GM23338 (cell line): Measurements from ENCODE around the gene OR3A2. TPM values are rescaled to one million over a fixed set of nuclear protein-coding genes. Genes with fewer than 3 reads are reported as not detected.
"Not testable (repeated sequence)": the region's sequence is repeated elsewhere in the genome, so short reads cannot be mapped to it uniquely, and the experiment has no call there.

Experiments used
- ATAC-seq: fragments of 200-7000 bp; cut with Tn5 transposase; 3 replicates; pipeline ENCODE4 v1.9.1; 2020
- DNase-seq: peaks from one replicate; pipeline ENCODE4 v3.0.0-alpha.2; 2015; ENCODE audit warnings: low spot score
- H2AFZ ChIP-seq: fragments of 200-600 bp; sonication (generic); 2 replicates; pipeline ENCODE4 v1.8.0; 2016; ENCODE audit warnings: antibody characterized with exemption, mild to moderate bottlenecking, moderate library complexity
- H3F3A ChIP-seq: fragments of 200-600 bp; sonication (generic); replicated peaks from 2 replicates; pipeline ENCODE4 v1.8.0; 2017; ENCODE audit warnings: antibody characterized with exemption, mixed run types, low read depth
- H3K27ac ChIP-seq: fragments of 200-600 bp; sonication (generic); 2 replicates; pipeline ENCODE4 v1.6.1; 2016; ENCODE audit warnings: low read depth
- H3K27me3 ChIP-seq: fragments of 200-600 bp; sonication (generic); 2 replicates; pipeline ENCODE4 v1.8.0; 2016; ENCODE audit warnings: mild to moderate bottlenecking, mixed run types, moderate library complexity; ENCODE audit not compliant: insufficient read depth
- H3K36me3 ChIP-seq: fragments of 200-600 bp; sonication (generic); 2 replicates; pipeline ENCODE4 v1.8.0; 2016; ENCODE audit warnings: mild to moderate bottlenecking; ENCODE audit not compliant: insufficient read depth
- H3K4me1 ChIP-seq: fragments of 200-600 bp; sonication (generic); 2 replicates; pipeline ENCODE4 v1.8.0; 2016; ENCODE audit warnings: mild to moderate bottlenecking, moderate library complexity; ENCODE audit not compliant: insufficient read depth
- H3K4me2 ChIP-seq: fragments of 200-600 bp; sonication (generic); 2 replicates; pipeline ENCODE4 v1.7.1; 2017; ENCODE audit warnings: mixed run types
- H3K4me3 ChIP-seq: fragments of 200-600 bp; sonication (generic); 2 replicates; pipeline ENCODE4 v1.6.1; 2016; ENCODE audit warnings: mixed run types
- H3K79me2 ChIP-seq: fragments of 200-600 bp; sonication (generic); replicated peaks from 2 replicates; pipeline ENCODE4 v1.8.0; 2017; ENCODE audit warnings: mild to moderate bottlenecking; ENCODE audit not compliant: insufficient read depth
- H3K9me2 ChIP-seq: fragments of 200-600 bp; sonication (generic); 2 replicates; pipeline ENCODE4 v1.8.0; 2017; ENCODE audit not compliant: insufficient read depth
- H4K20me1 ChIP-seq: fragments of 200-600 bp; sonication (generic); replicated peaks from 2 replicates; pipeline ENCODE4 v1.8.0; 2017; ENCODE audit warnings: mild to moderate bottlenecking; ENCODE audit not compliant: insufficient read depth
- H3K27ac Mint-ChIP-seq: 2 replicates; pipeline ENCODE4 v1.8.0; 2020; ENCODE audit warnings: inconsistent platforms, mild to moderate bottlenecking, moderate library complexity, mixed read lengths
- H3K27me3 Mint-ChIP-seq: 3 replicates; pipeline ENCODE4 v1.8.0; 2022; ENCODE audit warnings: low read depth, mild to moderate bottlenecking, moderate library complexity, mixed read lengths, inconsistent platforms; ENCODE audit not compliant: insufficient read depth, poor library complexity
- H3K36me3 Mint-ChIP-seq: 3 replicates; pipeline ENCODE4 v1.8.0; 2021; ENCODE audit warnings: low read depth, mild to moderate bottlenecking, inconsistent platforms, moderate library complexity, mixed read lengths
- H3K4me1 Mint-ChIP-seq: 3 replicates; pipeline ENCODE4 v1.8.0; 2020; ENCODE audit warnings: mild to moderate bottlenecking, inconsistent platforms, mixed read lengths
- H3K4me3 Mint-ChIP-seq: 3 replicates; pipeline ENCODE4 v1.8.0; 2021; ENCODE audit warnings: moderate library complexity, mild to moderate bottlenecking, inconsistent platforms, mixed read lengths
- H3K9me3 Mint-ChIP-seq: 3 replicates; pipeline ENCODE4 v1.8.0; 2020; ENCODE audit warnings: moderate library complexity, mild to moderate bottlenecking, inconsistent platforms, mixed read lengths
- EZH2phosphoT487 ChIP-seq: fragments of 200-600 bp; sonication (generic); IDR thresholded peaks from one replicate; pipeline ENCODE4 v1.8.1; 2018; ENCODE audit warnings: antibody characterized with exemption; ENCODE audit not compliant: unreplicated experiment
- JUNB ChIP-seq: IDR thresholded peaks from one replicate; pipeline ENCODE4 v1.6.1; 2016; ENCODE audit warnings: antibody characterized with exemption; ENCODE audit not compliant: unreplicated experiment
- NANOG ChIP-seq: IDR thresholded peaks from 2 replicates; pipeline ENCODE4 v1.6.1; 2016; ENCODE audit warnings: antibody characterized with exemption, borderline replicate concordance
- POLR2AphosphoS5 ChIP-seq: IDR thresholded peaks from 2 replicates; pipeline ENCODE4 v1.6.1; 2016; ENCODE audit warnings: antibody characterized with exemption, low read depth
- STAT1 ChIP-seq: IDR thresholded peaks from one replicate; pipeline ENCODE4 v1.6.1; 2016; ENCODE audit warnings: antibody characterized with exemption; ENCODE audit not compliant: unreplicated experiment
- ZNF331 ChIP-seq: fragments of 250-450 bp; sonication (Bioruptor Pico); IDR thresholded peaks from 2 replicates; pipeline ENCODE4 v1.5.0; 2020; ENCODE audit warnings: low read depth, mild to moderate bottlenecking, moderate library complexity
- polyA plus RNA-seq: library from polyadenylated mRNA; unstranded; fragments of >200 nt; fragmentation: Nextera tagmentation; extraction: Ambion mirVana; gene quantifications from 2 replicates; pipeline ENCODE4 v1.2.1, GENCODE V29; 2016
- total RNA-seq: library from RNA; depleted of rRNA; stranded (reverse); fragments of >200 nt; shearing (Covaris generic); gene quantifications from 2 replicates; pipeline ENCODE4 v1.2.3, GENCODE V29; 2014
- TF ChIP-seq, protein P1 (sequence below): IDR thresholded peaks from one replicate; pipeline ENCODE4 v1.6.1; 2018; ENCODE audit warnings: antibody characterized with exemption; ENCODE audit not compliant: unreplicated experiment
- TF ChIP-seq, protein P2 (sequence below): IDR thresholded peaks from 2 replicates; pipeline ENCODE4 v1.6.1; 2016; ENCODE audit warnings: antibody characterized with exemption
- TF ChIP-seq, protein P3 (sequence below): fragments of 250-450 bp; sonication (Bioruptor Pico); IDR thresholded peaks from 2 replicates; pipeline ENCODE4 v1.5.0; 2020; ENCODE audit warnings: mild to moderate bottlenecking, moderate library complexity

The OR3A2 gene
- total and polyA plus RNA-seq, 2 experiments from 2014 or later, result 1.1 to 1.4 TPM

DNA sequence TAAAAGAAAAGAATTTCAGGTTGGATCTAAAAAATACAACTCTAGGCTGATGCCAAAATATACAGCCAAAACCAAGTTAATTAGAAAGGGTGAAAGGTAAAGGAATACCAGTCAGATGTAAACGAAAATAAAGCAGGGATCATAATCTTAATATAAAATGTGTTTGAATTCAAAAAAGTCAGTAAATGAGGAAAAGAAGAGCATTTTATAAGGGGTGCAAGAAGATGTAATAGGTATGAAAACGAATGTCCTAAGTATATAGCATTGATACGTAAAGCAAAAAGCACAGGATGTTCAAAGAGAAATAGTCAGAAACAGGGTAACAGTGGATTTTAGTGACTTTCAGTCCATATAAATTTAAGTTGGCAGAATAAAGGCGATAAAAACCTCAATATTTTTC is 90.5 kb downstream of the OR3A2 start (continued):
- TF ChIP-seq, protein P1, sequence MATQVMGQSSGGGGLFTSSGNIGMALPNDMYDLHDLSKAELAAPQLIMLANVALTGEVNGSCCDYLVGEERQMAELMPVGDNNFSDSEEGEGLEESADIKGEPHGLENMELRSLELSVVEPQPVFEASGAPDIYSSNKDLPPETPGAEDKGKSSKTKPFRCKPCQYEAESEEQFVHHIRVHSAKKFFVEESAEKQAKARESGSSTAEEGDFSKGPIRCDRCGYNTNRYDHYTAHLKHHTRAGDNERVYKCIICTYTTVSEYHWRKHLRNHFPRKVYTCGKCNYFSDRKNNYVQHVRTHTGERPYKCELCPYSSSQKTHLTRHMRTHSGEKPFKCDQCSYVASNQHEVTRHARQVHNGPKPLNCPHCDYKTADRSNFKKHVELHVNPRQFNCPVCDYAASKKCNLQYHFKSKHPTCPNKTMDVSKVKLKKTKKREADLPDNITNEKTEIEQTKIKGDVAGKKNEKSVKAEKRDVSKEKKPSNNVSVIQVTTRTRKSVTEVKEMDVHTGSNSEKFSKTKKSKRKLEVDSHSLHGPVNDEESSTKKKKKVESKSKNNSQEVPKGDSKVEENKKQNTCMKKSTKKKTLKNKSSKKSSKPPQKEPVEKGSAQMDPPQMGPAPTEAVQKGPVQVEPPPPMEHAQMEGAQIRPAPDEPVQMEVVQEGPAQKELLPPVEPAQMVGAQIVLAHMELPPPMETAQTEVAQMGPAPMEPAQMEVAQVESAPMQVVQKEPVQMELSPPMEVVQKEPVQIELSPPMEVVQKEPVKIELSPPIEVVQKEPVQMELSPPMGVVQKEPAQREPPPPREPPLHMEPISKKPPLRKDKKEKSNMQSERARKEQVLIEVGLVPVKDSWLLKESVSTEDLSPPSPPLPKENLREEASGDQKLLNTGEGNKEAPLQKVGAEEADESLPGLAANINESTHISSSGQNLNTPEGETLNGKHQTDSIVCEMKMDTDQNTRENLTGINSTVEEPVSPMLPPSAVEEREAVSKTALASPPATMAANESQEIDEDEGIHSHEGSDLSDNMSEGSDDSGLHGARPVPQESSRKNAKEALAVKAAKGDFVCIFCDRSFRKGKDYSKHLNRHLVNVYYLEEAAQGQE, result no peak
- TF ChIP-seq JUNB, result no peak
- no peak for TF ChIP-seq ZNF331 (CRISPR knock-in tag)
- TF ChIP-seq, protein P2, sequence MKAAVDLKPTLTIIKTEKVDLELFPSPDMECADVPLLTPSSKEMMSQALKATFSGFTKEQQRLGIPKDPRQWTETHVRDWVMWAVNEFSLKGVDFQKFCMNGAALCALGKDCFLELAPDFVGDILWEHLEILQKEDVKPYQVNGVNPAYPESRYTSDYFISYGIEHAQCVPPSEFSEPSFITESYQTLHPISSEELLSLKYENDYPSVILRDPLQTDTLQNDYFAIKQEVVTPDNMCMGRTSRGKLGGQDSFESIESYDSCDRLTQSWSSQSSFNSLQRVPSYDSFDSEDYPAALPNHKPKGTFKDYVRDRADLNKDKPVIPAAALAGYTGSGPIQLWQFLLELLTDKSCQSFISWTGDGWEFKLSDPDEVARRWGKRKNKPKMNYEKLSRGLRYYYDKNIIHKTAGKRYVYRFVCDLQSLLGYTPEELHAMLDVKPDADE, result no peak

DNA sequence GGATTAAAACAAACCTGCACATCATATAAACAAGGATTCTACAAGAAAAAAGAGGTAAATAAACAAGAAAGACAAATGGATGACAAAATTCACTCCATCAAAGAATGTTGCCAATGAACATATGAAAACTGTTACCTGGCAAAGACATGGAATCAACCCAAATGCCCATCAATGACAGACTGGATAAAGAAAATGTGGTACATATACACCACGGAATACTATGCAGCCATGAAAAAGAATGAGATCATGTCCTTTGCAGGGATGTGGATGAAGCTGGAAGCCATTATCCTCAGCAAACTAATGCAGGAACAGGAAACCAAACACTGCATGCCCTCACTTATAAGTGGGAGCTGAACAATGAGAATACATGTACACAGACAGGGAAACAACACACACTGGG is 92.6 kb downstream of the OR3A2 start:
- not testable (repeated sequence) for H3K27me3 ChIP-seq, H3K36me3 Mint-ChIP-seq, H3K27ac ChIP-seq, DNase-seq, H3K4me3 Mint-ChIP-seq, H3F3A ChIP-seq, H3K4me3 ChIP-seq, H3K4me1 ChIP-seq, H3K27me3 Mint-ChIP-seq, H3K4me1 Mint-ChIP-seq, H3K27ac Mint-ChIP-seq, H3K9me2 ChIP-seq, H2AFZ ChIP-seq, H3K36me3 ChIP-seq, ATAC-seq, H3K79me2 ChIP-seq, H3K4me2 ChIP-seq, H4K20me1 ChIP-seq
- peaks cover 67% of the 10 kb centered on the region for H3K9me3 Mint-ChIP-seq

DNA sequence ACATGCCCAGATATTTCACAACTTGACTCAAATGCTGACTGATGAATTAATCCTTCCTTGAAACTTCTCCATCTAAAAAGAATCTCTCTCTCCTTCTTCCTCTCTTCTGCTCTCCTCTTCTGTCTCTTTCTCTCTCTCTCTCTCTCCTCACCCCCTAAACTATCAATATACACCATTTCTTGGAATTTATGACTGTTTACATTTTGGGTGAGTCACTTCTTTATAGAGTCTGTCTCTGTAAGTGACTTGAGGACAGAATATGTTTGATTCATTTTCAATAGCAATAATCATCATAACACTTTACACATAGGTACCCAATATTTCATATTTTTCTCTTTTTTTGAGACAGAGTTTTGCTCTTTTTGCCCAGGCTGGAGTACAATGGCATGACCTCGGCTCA is 103.2 kb downstream of the OR3A2 start:
- Mint-ChIP-seq H3K4me3 (no peak overlapping the region), H3K9me3 (peaks cover 72% of the 10 kb centered on the region)
- ATAC-seq, result no peak
- TF ChIP-seq STAT1, result no peak
- no peak for TF ChIP-seq EZH2phosphoT487
- no peak for TF ChIP-seq POLR2AphosphoS5
- TF ChIP-seq NANOG, result no peak
- TF ChIP-seq, protein P3, sequence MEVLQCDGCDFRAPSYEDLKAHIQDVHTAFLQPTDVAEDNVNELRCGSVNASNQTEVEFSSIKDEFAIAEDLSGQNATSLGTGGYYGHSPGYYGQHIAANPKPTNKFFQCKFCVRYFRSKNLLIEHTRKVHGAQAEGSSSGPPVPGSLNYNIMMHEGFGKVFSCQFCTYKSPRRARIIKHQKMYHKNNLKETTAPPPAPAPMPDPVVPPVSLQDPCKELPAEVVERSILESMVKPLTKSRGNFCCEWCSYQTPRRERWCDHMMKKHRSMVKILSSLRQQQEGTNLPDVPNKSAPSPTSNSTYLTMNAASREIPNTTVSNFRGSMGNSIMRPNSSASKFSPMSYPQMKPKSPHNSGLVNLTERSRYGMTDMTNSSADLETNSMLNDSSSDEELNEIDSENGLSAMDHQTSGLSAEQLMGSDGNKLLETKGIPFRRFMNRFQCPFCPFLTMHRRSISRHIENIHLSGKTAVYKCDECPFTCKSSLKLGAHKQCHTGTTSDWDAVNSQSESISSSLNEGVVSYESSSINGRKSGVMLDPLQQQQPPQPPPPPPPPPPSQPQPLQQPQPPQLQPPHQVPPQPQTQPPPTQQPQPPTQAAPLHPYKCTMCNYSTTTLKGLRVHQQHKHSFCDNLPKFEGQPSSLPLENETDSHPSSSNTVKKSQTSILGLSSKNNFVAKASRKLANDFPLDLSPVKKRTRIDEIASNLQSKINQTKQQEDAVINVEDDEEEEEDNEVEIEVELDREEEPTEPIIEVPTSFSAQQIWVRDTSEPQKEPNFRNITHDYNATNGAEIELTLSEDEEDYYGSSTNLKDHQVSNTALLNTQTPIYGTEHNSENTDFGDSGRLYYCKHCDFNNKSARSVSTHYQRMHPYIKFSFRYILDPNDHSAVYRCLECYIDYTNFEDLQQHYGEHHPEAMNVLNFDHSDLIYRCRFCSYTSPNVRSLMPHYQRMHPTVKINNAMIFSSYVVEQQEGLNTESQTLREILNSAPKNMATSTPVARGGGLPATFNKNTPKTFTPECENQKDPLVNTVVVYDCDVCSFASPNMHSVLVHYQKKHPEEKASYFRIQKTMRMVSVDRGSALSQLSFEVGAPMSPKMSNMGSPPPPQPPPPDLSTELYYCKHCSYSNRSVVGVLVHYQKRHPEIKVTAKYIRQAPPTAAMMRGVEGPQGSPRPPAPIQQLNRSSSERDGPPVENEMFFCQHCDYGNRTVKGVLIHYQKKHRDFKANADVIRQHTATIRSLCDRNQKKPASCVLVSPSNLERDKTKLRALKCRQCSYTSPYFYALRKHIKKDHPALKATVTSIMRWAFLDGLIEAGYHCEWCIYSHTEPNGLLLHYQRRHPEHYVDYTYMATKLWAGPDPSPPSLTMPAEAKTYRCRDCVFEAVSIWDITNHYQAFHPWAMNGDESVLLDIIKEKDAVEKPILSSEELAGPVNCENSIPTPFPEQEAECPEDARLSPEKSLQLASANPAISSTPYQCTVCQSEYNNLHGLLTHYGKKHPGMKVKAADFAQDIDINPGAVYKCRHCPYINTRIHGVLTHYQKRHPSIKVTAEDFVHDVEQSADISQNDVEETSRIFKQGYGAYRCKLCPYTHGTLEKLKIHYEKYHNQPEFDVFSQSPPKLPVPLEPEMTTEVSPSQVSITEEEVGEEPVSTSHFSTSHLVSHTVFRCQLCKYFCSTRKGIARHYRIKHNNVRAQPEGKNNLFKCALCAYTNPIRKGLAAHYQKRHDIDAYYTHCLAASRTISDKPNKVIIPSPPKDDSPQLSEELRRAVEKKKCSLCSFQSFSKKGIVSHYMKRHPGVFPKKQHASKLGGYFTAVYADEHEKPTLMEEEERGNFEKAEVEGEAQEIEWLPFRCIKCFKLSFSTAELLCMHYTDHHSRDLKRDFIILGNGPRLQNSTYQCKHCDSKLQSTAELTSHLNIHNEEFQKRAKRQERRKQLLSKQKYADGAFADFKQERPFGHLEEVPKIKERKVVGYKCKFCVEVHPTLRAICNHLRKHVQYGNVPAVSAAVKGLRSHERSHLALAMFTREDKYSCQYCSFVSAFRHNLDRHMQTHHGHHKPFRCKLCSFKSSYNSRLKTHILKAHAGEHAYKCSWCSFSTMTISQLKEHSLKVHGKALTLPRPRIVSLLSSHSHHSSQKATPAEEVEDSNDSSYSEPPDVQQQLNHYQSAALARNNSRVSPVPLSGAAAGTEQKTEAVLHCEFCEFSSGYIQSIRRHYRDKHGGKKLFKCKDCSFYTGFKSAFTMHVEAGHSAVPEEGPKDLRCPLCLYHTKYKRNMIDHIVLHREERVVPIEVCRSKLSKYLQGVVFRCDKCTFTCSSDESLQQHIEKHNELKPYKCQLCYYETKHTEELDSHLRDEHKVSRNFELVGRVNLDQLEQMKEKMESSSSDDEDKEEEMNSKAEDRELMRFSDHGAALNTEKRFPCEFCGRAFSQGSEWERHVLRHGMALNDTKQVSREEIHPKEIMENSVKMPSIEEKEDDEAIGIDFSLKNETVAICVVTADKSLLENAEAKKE (CRISPR knock-in tag), result no peak
- TF ChIP-seq, protein P2, result no peak

More for the DNA sequence above, 103.2 kb downstream of the OR3A2 start:
- H4K20me1 ChIP-seq, result no peaks in the 10 kb centered on the region
- H3K27ac ChIP-seq, result no peak overlapping the region
- H3K36me3 Mint-ChIP-seq, result peaks cover 6% of the 10 kb centered on the region
- no peaks in the 10 kb centered on the region for H3K9me2 ChIP-seq
- no peak overlapping the region for H3K4me3 ChIP-seq
- H3K4me1 ChIP-seq, result no peaks in the 10 kb centered on the region
- no peak for DNase-seq
- H3K79me2 ChIP-seq, result no peaks in the 10 kb centered on the region
- H3K27me3 Mint-ChIP-seq, result peaks cover 5% of the 10 kb centered on the region
- no peaks in the 10 kb centered on the region for H3F3A ChIP-seq
- H3K4me2 ChIP-seq, result no peak overlapping the region
- H2AFZ ChIP-seq, result no peak overlapping the region
- H3K36me3 ChIP-seq, result no peaks in the 10 kb centered on the region
- no peaks in the 10 kb centered on the region for H3K27me3 ChIP-seq
- H3K4me1 Mint-ChIP-seq, result no peaks in the 10 kb centered on the region
- H3K27ac Mint-ChIP-seq, result no peak overlapping the region
